GM19467 (cell line): ENCODE results near the gene HVCN1.
"Not testable (repeated sequence)": the region's sequence is repeated elsewhere in the genome, so short reads cannot be mapped to it uniquely, and the experiment has no call there.

ENCODE experiments used
- ATAC-seq: cut with Tn5 transposase; IDR thresholded peaks from one replicate; pipeline ENCODE4 v1.9.1; 2021; ENCODE audit warnings: mild to moderate bottlenecking, moderate library complexity; ENCODE audit not compliant: unreplicated experiment

Gene HVCN1

GRCh38 chr12:110619534-110619953 lies 69.4 kb downstream of the HVCN1 start:
- ATAC-seq, result no peak

GRCh38 chr12:110616471-110617115 lies 72.3 kb downstream of the HVCN1 start:
- ATAC-seq, result no peak

- no peak for ATAC-seq
Observed at GRCh38 chr12:110615171-110615570, 73.7 kb downstream of the HVCN1 start.

GRCh38 chr12:110613771-110614684 lies 74.9 kb downstream of the HVCN1 start, which contains the start of gene TCTN1:
TCTN1 (plus strand) TSS chr12:110614129; CDS start chr12:110614183, 54 bp downstream.
- ATAC-seq, result peak; percentile 87

GRCh38 chr12:110613071-110613770 lies 75.7 kb downstream of the HVCN1 start:
- ATAC-seq, result no peak

GRCh38 chr12:110606253-110606611 lies 82.7 kb downstream of the HVCN1 start:
- no peak for ATAC-seq

GRCh38 chr12:110602085-110602814 lies 86.7 kb downstream of the HVCN1 start:
- not testable (repeated sequence) for ATAC-seq

GRCh38 chr12:110600254-110600653 lies 88.7 kb downstream of the HVCN1 start:
- ATAC-seq, result no peak

- ATAC-seq, result no peak
Observed at GRCh38 chr12:110599334-110599733, 89.6 kb downstream of the HVCN1 start.
